Upper lobe of left lung (tissue), 6 donors: Measurements from ENCODE around the gene MED20. TPM values are rescaled to one million over a fixed set of nuclear protein-coding genes. Genes with fewer than 3 reads are reported as not detected.
"Not testable (repeated sequence)": the region's sequence is repeated elsewhere in the genome, so short reads cannot be mapped to it uniquely, and the experiment has no call there.

ENCODE experiments used
- ATAC-seq, 2 donors: fragments of 200-7000 bp; cut with Tn5 transposase; one replicate each; pipeline ENCODE4 v1.9.1; 2022; ENCODE audit warnings: mild to moderate bottlenecking in 2 of 2, moderate library complexity in 2 of 2; ENCODE audit not compliant: low FRiP score in 2 of 2
- DNase-seq, 2 donors: peaks; one replicate each; pipeline ENCODE4 v3.0.0-alpha.2; 2019 to 2020
- H3K27ac ChIP-seq, 4 donors: fragments of 200-600 bp; sonication (generic); one replicate each; pipeline ENCODE4 v1.5.1; 2016 to 2019
- H3K27me3 ChIP-seq, 4 donors: fragments of 200-600 bp; sonication (generic); one replicate each; pipeline ENCODE4 v1.5.1; 2017 to 2019
- H3K36me3 ChIP-seq, 4 donors: fragments of 200-600 bp; sonication (generic); one replicate each; pipeline ENCODE4 v1.5.1; 2016 to 2019
- H3K4me1 ChIP-seq, 4 donors: fragments of 200-600 bp; sonication (generic); one replicate each; pipeline ENCODE4 v1.5.1; 2018 to 2019
- H3K4me3 ChIP-seq, 4 donors: fragments of 200-600 bp; sonication (generic); one replicate each; pipeline ENCODE4 v1.5.1; 2017 to 2019; ENCODE audit warnings: mild to moderate bottlenecking in 2 of 4, moderate library complexity in 1 of 4
- H3K9me3 ChIP-seq, 4 donors: fragments of 200-600 bp; sonication (generic); one replicate each; pipeline ENCODE4 v1.5.1; 2018 to 2019
- CTCF ChIP-seq, 6 experiments: fragments of 450-650 bp in 4 of 6; fragments of 200-600 bp in 2 of 6; sonication (generic) in 2 of 6; IDR thresholded peaks; one replicate each; pipeline ENCODE4 v1.5.1; 2016 to 2019; ENCODE audit warnings: antibody characterized with exemption in 6 of 6
- EP300 ChIP-seq, 4 donors: sonication (generic); formaldehyde crosslinking; IDR thresholded peaks; one replicate each; pipeline ENCODE4 v1.5.1; 2017; ENCODE audit warnings: antibody characterized with exemption in 4 of 4, control low read depth in 2 of 4
- POLR2A ChIP-seq, 4 donors: fragments of 450-650 bp; IDR thresholded peaks; one replicate each; pipeline ENCODE4 v1.5.1; 2016 to 2017; ENCODE audit warnings: antibody characterized with exemption in 4 of 4, mild to moderate bottlenecking in 2 of 4
- POLR2AphosphoS5 ChIP-seq, 2 donors: sonication (generic); formaldehyde crosslinking; IDR thresholded peaks; one replicate each; pipeline ENCODE4 v1.5.1; 2017; ENCODE audit warnings: antibody characterized with exemption in 2 of 2
- WGBS, 2 donors: methylation state at CpG; one replicate each; pipeline ENCODE4 v1.1.5; 2017 to 2018; 5-methylcytosine and 5-hydroxymethylcytosine counted together
- total RNA-seq, 6 donors: library from RNA; depleted of rRNA in 4 of 6; stranded (reverse); fragments of >200 nt in 4 of 6; gene quantifications; one replicate each; pipeline versions ENCODE4 v1.1.0 to v1.2.1, GENCODE V29; 2016 to 2021
- donor health status: DM: no; HTN: no; CAD: no; lungs with moderate emphysema.
- donor health status: DM: no; HTN: yes; CAD: no; lungs with severe emphysema.

The MED20 gene
- total RNA-seq, 6 donors from 2014 or later, result 6.4 to 19.9 (median 15.3) TPM

- no peak for ATAC-seq
- TF ChIP-seq POLR2AphosphoS5 (IDR thresholded peaks at IDR 0.05) (peak in 1 of 2 donors; percentile 26), EP300 (IDR thresholded peaks at IDR 0.05) (peak in 1 of 4 donors; percentile 19), CTCF (IDR thresholded peaks at IDR 0.05) (no peak), POLR2A (IDR thresholded peaks at IDR 0.05) (no peak)
- Histone ChIP-seq H3K36me3 (no peaks in the 10 kb centered on the region), H3K27ac (peak overlapping the region in 2 of 4 donors; percentile 38 to 51), H3K4me3 (no peak overlapping the region), H3K9me3 (no peaks in the 10 kb centered on the region), H3K27me3 (no peaks in the 10 kb centered on the region), H3K4me1 (peaks cover 5 to 23% (median 10%) of the 10 kb centered on the region in 4 donors)
- WGBS, 2 donors, result 73 to 75% methylated on average over 10 of the region's 10 CpGs
- no peak for DNase-seq
These were observed 26.8 kb upstream of the MED20 start for GRCh38 chr6:41947581-41948220.

GRCh38 chr6:41943456-41943855, 22.5 kb upstream of the MED20 start:
- no peak for DNase-seq
- Histone ChIP-seq H3K27me3 (no peaks in the 10 kb centered on the region), H3K36me3 (no peaks in the 10 kb centered on the region), H3K9me3 (no peaks in the 10 kb centered on the region), H3K4me1 (peaks cover 28 to 54% (median 45%) of the 10 kb centered on the region in 4 donors), H3K4me3 (no peak overlapping the region), H3K27ac (no peak overlapping the region)
- TF ChIP-seq POLR2AphosphoS5 (IDR thresholded peaks at IDR 0.05), result no peak
- no peak for TF ChIP-seq CTCF (IDR thresholded peaks at IDR 0.05)
- TF ChIP-seq POLR2A (IDR thresholded peaks at IDR 0.05), result no peak
- TF ChIP-seq EP300 (IDR thresholded peaks at IDR 0.05), result no peak
- ATAC-seq, result no peak

GRCh38 chr6:41942882-41943281, 21.9 kb upstream of the MED20 start:
- Histone ChIP-seq H3K4me1 (peaks cover 34 to 60% (median 50%) of the 10 kb centered on the region in 4 donors), H3K27ac (peak overlapping the region in 2 of 4 donors; percentile 86 to 91)
- H3K27me3 ChIP-seq, DNase-seq, H3K9me3 ChIP-seq, H3K36me3 ChIP-seq, ATAC-seq, H3K4me3 ChIP-seq: not testable (repeated sequence)
- WGBS, 2 donors, result 91 to 94% methylated on average over 14 of the region's 14 CpGs

GRCh38 chr6:41942067-41942851, 21.3 kb upstream of the MED20 start:
- whole genome bisulfite sequencing, 2 donors, result 37 to 41% methylated on average over 20 of the region's 20 CpGs
- H3K9me3 ChIP-seq, result no peaks in the 10 kb centered on the region
- no peak for DNase-seq
- peak overlapping the region in 3 of 4 donors; percentile 60 to 94 (median 89) for H3K4me3 ChIP-seq
- H3K36me3 ChIP-seq, result peaks cover 0 to 3% (median 0%) of the 10 kb centered on the region in 4 donors
- no peak for TF ChIP-seq POLR2A (IDR thresholded peaks at IDR 0.05)
- TF ChIP-seq POLR2AphosphoS5 (IDR thresholded peaks at IDR 0.05), result no peak
- no peak for TF ChIP-seq EP300 (IDR thresholded peaks at IDR 0.05)
- TF ChIP-seq CTCF (IDR thresholded peaks at IDR 0.05), result no peak
- peaks cover 40 to 66% (median 57%) of the 10 kb centered on the region in 4 donors for H3K4me1 ChIP-seq
- peak overlapping the region; percentile 85 to 93 (median 88) for H3K27ac ChIP-seq
- ATAC-seq, result peak; percentile 2 to 12
- H3K27me3 ChIP-seq, result no peaks in the 10 kb centered on the region

GRCh38 chr6:41941280-41942066, 20.5 kb upstream of the MED20 start, which contains the start of gene CCND3:
Gene CCND3 (minus strand): TSS chr6:41941808. CDS start chr6:41941649, 159 bp downstream.
- Histone ChIP-seq H3K4me3 (peak within 1 kb of the TSS; percentile 60 to 94 (median 91)), H3K4me1 (peaks cover 48 to 74% (median 65%) of the 10 kb centered on the region in 4 donors), H3K36me3 (peaks cover 0 to 10% (median 3%) of the 10 kb centered on the region in 4 donors), H3K27me3 (no peaks in the 10 kb centered on the region), H3K9me3 (no peaks in the 10 kb centered on the region), H3K27ac (peak within 1 kb of the TSS; percentile 85 to 93 (median 88))
- peak; percentile 92 to 96 for ATAC-seq
- peak; percentile 94 to 99 for DNase-seq
- peak; percentile 30 to 71 for TF ChIP-seq POLR2AphosphoS5 (IDR thresholded peaks at IDR 0.05)
- peak in 1 of 6 experiments; percentile 19 for TF ChIP-seq CTCF (IDR thresholded peaks at IDR 0.05)
- TF ChIP-seq EP300 (IDR thresholded peaks at IDR 0.05), result no peak
- TF ChIP-seq POLR2A (IDR thresholded peaks at IDR 0.05), result peak in 3 of 4 donors; percentile 29 to 65 (median 44)
- WGBS, 2 donors, result 0% methylated on average over 15 to 27 of the region's 87 CpGs
